Activated CD4-positive, alpha-beta T cell treated with anti-CD3 and anti-CD28 coated beads, Interleukin-2, amount 50 U/mL, for 48 hours (primary cell): ENCODE data around the gene PPFIBP2.
A peak's percentile ranks its signal among the peaks of the same experiment; 100 is the strongest.

Experiments used
- DNase-seq, 2 experiments: peaks; one replicate each; pipeline ENCODE4 v3.0.0-alpha.2; 2020

Gene PPFIBP2

GRCh38 chr11:7513234-7514098, at the start of gene PPFIBP2:
PPFIBP2 (plus strand) TSS chr11:7513999; CDS start chr11:7549476, 35,477 bp downstream.
- peak; percentile 82 to 83 for DNase-seq

GRCh38 chr11:7467652-7468051, 46.1 kb upstream of the PPFIBP2 start:
- DNase-seq = peak in 1 of 2 experiments; percentile 5

GRCh38 chr11:7469351-7469865, 44.4 kb upstream of the PPFIBP2 start:
- no peak for DNase-seq

DNA sequence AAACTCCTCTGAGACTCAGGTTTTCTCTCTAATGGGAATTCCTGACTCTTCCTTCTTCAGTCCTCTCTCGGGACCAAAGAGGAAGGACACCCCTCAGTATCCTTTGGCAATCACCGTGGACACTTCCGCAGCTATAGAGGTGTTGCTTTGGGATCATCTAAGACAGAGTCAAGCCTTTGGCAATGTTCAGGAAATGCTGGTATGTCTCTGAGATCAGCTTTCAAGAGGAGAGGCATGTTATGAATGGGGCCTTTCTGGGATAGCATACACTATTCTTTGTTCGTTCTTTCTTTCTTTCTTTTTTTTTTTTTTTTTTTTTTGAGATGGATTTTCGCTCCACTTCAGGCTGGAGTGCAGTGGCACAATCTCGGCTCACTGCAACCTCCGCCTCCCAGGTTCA, 42.7 kb upstream of the PPFIBP2 start:
- DNase-seq = no peak

DNA sequence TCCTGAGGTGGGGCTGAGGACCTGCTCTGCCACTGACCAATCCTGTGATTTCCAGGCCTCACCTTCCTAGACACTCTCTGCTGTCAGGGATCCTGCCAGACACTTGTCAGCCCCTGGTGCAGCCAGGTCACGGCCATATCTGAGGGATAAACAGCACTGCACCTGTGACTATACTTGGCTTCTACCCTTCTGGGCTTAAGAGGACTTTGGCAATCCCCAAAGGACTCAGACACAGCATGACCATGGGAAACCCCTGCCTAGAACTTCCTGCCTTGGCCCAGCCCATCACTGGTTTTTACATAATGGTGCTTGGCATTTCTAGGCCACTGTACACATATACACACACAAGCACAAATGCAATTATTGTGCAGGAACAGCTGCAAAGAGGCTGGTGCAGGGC, 40.1 kb upstream of the PPFIBP2 start:
- DNase-seq = no peak

DNA sequence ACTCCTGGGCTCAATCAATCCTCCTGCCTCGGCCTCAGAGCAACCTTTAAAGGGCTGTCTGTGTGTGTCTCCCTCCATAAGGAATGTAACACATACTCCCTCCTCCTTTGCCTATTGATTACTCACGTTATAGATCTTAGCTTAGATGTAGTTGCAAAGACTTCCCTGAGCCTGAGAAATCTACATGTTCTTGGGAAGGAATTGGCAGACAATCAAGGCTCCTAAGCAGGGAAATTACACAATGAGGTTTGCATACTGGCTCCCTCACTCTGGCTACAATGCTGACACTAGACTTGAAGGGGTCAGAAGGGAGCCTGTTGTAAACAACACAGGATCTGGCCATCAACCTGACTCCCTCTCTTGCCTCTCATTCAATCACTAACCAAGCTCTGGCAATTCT, 33.7 kb upstream of the PPFIBP2 start:
- no peak for DNase-seq

DNA sequence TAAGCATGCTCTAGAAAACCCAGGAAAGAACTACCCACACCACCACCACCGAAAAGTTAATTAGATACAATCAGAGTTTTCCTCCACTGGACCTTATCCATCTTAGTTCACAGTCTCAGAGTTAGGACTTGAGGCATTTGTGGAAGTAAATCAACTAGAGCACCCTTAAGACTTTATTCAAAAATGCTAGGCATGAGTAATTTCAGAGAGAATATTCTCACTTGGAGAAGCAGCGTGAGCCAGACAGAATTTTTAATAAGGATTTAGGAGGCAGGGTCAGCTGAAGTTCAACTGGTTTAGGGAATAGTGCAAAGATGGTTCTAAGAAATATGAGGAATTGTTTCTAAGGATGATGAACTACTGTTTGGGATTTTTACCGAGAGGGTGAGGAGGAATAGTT, 29.7 kb upstream of the PPFIBP2 start:
- no peak for DNase-seq

DNA sequence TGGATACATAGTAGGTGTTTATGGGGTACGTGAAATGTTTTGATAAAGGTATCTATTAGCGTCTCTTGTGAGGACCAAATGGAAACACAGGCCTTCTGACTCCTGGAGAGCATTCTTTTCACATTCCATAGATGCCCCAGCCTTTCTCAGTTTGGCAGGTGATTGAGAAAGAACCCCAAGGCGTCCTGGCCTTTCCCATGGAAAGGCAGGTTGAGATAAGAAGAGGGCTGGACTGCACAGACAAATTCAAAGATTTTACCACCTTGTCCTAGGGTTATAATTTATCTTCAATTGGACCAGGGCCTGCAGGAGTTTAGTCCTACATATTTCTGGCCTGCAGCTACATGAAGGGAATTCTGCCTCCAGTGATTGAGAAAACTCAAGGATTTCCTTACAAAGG, 29.2 kb upstream of the PPFIBP2 start:
- no peak for DNase-seq

DNA sequence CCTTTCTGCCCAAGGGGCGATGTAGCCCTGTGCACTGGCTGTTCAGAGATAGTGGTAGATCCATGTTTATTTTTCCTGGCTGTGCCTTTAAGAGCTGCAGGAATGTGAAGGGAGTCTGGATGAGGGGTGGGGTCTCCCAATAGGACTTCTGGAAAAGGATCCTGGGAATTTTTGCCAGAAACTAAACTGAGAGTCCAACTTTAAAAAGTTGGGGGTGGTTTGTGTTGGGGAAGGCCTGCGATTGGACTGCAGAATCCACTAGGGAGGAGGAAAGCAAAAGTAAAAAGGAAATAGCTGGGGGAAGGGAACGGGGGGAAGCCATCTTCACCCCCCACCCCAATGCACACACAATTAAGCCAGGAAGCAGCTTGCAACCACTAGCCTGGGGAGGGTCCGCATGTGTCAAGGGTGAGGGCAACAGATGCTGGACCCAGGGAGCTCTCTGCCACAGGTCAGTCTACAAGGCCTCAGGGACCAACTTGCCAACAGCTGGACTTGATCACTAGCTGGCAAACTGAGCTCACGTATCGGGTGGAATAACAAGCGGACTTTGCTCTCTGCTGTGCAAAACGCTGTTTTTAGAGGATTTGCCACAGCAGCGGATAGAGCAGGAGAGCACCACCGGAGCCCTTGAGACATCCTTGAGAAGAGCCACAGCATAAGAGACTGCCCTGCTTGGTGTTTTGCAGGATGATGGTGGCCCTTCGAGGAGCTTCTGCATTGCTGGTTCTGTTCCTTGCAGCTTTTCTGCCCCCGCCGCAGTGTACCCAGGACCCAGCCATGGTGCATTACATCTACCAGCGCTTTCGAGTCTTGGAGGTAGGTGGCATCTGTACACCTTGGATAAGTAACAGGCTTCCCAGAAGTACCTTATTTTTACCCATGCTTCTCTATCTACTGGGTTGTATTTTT, 28.4 kb upstream of the PPFIBP2 start, which contains the start of gene OLFML1:
Gene OLFML1, plus strand, starts transcription at position 321 of the 912 bp plus-strand sequence. Its CDS starts 370 bp downstream, at position 691.
- no peak for DNase-seq

DNA sequence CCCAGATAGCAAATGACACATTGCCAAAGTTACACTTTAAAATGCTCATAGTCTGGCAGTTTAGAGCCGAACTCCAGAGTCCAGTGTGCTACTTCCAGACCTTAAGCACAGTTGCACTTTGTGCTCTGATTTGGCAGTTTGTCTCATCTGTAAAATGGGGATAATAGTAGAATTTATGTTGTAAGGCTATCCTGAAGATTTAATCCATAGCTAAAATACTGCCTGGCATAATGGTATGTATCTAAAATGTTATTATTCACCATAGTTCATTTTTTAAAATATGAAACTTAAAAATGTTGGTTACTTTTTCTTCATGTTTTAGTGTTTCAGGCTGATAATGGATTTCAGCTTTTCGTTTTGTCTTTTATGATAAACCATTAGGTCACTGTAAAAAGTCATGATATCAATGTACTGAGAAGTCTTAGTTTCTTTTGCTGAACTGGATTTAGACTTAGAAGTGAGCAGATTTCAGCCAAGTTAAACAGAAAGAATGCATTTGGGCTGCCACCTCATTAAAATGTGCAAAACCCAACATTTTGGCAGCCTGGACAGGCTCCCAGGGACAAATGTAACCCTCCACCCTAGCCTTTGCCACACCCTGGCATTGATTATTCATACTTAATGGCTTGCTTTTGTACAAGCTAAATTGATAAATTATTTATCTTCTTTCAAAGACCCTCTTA, 27.6 kb upstream of the PPFIBP2 start:
- DNase-seq = no peak

GRCh38 chr11:7486781-7487140, 27.0 kb upstream of the PPFIBP2 start:
- no peak for DNase-seq

DNA sequence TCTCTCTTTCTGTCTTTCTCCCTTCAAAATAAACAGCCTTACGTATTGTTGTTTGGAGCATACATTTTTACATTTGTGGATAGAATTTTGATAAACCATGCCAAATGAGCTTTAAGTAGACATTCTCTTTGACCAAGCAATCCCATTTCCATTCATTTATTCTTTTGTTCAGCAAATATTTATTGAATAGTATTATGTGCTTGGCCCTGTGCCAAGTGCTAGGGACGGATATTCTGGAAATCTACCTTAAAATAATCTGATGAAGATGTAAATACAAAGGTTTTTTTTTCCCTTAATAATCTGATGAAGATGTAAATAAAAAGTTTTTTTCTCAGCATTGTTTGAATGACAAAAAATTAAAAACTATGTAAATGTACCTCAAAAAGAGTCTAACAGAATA, 26.4 kb upstream of the PPFIBP2 start:
- DNase-seq = no peak

- DNase-seq = no peak
These were observed 25.1 kb upstream of the PPFIBP2 start for GRCh38 chr11:7488681-7489080.

DNA sequence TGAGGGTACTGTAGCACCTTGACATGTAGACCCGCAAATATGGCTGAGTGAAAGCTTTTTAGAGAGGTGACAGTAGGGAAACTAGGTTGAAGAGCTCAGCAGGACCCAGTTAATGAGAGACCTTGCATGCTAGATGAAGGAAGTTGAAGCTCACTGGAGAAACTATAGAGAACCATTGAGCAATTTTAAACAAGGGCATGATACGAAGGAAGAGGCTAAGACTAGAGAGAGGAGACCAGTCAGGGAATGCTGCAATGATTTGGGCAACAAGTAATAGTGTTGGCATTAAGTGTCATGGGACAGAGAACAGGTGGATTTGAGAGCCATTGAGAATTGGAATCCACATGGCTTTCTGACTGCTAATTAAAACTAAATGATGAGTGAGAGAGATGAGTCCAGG, 24.4 kb upstream of the PPFIBP2 start:
- DNase-seq = no peak

GRCh38 chr11:7490054-7490453, 23.7 kb upstream of the PPFIBP2 start:
- no peak for DNase-seq

DNA sequence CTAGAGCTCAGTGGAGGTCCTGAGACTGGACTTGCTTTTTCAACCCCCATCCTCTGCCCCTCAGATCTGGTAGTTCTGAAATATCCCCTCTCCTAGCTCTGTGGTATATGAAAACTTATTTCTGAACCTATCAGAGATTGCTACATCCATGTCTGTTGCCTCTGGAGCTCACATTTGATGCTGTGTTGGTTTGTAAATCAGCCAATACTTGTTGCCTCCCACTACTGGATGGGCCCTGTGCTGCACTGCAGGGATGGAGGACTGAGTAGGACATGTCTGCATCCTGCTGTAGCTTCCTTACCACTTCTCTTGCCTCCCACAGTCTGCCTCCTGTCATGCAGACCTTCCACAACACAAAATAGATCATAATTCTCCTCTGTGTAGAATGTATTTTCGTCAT, 23.3 kb upstream of the PPFIBP2 start:
- DNase-seq = no peak

DNA sequence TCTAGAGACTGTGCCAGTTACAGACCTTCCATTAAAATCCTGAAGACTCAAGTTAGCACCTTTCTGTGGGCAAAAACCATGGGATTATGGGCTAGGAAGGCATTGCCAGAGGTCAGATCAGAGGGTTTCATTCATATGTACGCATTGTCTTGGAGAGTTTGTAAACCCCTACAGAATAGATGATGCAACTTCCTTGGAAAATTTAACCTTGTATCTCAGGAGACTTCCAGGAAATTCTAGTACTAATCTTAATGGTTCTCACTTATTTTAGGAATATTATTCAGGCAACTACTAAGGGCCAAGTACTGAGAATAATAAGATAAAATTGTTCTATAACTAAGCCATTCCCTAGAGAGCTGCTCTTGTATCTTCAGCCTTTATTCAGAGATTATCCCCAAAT, 21.5 kb upstream of the PPFIBP2 start:
- DNase-seq = no peak

DNA sequence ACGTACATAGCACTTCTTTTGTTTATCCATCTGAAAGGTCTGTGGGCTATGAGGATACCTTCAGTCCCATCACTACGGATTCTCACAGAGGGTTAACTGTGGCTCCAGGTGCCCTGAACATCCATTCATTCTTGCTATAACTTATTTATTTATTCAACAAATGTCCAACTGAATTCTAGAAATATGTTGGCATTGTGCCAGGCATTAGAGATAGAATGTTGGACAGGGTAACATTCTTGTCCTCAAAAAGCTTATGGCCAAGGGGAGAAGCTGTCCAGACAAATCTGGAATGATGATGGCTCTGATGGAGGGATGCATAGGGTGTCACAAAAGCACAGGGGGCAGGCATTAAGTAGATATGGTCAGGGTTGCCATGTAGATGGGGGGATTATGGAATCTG, 20.1 kb upstream of the PPFIBP2 start:
- DNase-seq = no peak

DNA sequence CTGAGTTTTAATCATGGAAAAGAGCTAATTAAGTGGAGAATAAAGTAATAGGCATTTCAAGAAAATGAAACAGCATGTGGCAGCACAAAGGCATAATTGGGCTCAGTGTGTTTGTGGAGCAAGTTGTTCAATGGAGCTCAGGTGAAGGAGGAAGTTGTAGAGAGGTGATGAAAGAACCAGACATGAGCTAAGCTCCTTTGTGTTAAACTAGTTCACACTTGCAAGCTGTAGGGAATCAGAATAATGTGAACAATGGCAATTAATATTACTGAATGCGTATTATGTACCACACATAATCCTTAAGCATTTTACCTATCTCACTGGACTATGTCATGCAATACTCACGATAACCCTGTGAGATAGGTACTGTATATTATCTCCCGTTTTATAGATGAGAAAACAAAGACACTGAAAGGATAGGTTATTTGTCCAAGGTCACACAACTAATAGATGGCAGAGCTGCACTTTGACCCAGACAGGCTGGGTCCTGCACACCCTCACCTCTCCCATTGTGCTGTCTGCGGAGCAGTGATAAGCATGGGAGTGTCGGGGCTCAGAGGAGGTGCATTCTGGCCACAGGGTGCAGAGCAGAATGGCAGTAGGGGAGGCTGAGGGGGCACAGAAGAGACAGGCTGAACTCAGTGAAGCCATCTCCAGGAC, 19.6 kb upstream of the PPFIBP2 start:
- DNase-seq = no peak

DNA sequence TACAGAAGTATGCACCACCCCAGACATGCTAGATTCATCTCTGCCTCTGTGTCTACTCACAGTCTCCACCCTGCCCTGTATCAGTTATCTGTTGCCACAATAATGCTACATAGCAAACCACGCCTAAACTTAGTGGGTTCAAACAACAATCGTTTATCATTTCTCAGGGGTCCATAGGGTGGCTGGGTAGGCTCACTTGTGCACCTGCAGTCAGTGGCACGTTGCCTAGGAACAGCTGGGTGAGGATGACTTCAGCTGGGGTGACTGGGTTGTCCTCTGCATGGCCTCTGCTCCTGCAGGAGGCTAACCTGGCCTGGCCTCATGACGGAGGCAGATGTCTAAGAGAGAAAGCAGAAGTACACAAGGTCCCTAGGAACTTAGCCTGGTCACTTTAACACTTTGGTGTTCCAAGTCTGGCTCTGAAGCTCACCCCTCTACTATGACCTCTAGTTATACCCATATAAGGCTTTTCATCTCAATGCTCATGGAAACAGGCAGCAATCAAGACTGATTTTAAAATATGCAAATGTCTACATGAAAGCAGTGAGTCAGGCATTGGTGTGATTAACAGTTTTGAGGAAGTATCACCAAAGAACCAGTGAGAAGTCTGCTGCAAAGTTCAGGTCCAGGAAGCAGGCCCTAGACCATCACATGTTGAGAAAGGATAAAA, 17.8 kb upstream of the PPFIBP2 start:
- DNase-seq = no peak

GRCh38 chr11:7498193-7498592, 15.6 kb upstream of the PPFIBP2 start:
- DNase-seq = no peak

GRCh38 chr11:7499081-7499480, 14.7 kb upstream of the PPFIBP2 start:
- DNase-seq = no peak
